Jurkat, Clone E6-1 (cell line): Measurements from ENCODE around the gene PLA2G4B.

Experiments used
- DNase-seq: peaks from one replicate; pipeline ENCODE4 v3.0.0-alpha.2; 2011; ENCODE audit warnings: low read depth, low spot score
- H3K4me3 ChIP-seq: 2 replicates; pipeline ENCODE4 v1.5.1; 2011; ENCODE audit warnings: mild to moderate bottlenecking, low read length, control low read depth, moderate library complexity

The PLA2G4B gene

DNA sequence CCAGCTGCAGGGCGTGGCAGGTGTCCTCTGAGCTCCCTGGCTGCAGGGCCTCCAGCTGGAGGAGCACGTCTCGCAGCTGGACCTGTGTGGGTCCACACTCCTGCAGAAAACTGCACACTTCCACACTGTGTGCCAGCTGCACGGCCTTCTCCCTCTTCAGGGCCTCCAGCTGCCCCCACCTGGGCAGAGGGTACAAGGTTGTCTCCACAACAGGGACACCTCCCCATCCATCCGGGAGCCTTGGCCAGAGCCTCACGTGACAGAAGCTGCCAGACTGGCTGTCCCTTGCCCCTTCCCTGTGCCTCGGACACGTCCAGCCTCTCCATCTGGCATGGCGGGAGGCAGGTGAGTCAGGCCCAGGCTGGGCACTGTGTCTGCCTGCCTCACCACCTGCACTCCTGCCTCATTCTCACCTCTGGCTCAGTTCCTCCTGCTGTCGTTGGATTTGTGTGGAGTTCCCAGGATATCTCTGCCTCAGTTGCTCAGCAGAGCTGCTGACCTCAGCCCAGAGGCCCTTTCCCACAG, 40.7 kb downstream of the PLA2G4B start:
- H3K4me3 ChIP-seq, result no peak overlapping the region
- DNase-seq, result no peak

DNA sequence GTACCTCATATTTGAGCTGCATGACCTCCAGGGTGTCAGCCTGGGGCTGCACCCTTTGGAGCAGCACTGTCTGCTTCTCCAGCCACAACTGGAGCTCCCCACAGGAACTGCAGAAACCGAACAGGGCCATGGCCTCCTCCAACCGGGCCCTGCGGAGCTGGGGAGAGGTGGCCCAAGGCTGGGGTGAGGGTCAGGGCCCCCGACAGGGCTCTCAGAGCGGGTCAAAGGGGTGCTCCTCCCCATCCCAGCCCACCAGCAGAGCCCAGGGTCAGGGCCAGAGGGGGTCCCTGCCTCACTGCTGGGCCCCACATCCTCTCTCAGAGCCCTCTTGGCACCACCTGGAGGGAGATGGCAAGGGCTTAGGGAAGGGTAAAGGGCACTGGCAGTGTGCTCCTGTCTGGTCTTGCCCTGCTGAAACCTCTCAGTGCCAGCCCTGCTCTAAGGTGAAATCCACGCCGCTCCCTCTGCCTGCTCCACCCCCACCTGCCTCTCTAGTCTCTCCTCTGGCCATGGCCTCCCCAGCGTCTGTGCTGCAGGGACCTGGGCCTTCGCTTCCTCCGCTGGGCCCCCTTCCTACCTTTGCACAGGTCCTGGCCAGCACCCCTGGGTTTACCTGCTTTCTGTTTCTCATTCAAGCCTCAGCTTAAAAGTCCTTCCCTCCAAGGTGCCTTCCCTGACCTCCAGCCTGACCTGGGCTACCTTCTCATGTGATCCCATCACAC, 41.7 kb downstream of the PLA2G4B start:
- DNase-seq, result no peak
- no peak overlapping the region for H3K4me3 ChIP-seq

DNA sequence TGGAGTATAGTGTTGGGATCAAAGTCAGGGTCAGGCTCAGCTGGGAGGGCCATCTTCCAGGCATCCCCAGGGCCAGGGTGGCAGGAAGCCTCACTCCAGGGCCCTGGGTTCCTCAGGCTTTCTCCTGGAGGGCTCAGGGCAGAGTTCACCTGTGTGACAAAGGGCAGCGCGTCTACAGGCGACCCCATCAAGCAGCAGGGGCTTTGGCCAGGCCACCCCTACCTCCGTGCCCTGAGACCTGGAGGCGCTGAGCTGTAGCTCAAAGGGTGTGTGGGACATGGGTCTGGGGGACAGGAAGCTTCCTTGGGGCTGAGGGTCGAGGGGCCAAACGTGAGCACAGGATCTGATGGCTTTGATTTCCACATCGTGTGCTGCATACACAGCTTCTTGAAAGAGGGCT, 42.4 kb downstream of the PLA2G4B start:
- no peak overlapping the region for H3K4me3 ChIP-seq
- no peak for DNase-seq

DNA sequence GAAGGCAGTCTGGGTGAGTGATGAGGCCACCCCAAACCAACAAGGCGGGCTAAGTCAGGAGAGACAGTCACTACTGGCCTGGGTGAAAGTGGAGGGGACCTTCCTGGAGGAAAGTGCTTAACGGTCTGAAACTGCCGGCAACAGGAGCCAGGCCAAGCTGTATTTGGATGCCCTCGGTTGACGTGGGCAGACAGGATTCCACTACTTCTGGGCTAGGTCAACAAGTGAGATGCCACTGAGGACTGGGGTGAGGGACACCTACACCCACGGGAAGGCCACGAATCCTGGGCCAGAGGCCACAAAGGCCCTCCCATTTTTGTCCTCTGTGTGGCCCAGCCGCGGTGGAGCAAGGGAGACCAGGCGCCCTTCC, 42.9 kb downstream of the PLA2G4B start:
- no peak for DNase-seq
- no peak overlapping the region for H3K4me3 ChIP-seq

DNA sequence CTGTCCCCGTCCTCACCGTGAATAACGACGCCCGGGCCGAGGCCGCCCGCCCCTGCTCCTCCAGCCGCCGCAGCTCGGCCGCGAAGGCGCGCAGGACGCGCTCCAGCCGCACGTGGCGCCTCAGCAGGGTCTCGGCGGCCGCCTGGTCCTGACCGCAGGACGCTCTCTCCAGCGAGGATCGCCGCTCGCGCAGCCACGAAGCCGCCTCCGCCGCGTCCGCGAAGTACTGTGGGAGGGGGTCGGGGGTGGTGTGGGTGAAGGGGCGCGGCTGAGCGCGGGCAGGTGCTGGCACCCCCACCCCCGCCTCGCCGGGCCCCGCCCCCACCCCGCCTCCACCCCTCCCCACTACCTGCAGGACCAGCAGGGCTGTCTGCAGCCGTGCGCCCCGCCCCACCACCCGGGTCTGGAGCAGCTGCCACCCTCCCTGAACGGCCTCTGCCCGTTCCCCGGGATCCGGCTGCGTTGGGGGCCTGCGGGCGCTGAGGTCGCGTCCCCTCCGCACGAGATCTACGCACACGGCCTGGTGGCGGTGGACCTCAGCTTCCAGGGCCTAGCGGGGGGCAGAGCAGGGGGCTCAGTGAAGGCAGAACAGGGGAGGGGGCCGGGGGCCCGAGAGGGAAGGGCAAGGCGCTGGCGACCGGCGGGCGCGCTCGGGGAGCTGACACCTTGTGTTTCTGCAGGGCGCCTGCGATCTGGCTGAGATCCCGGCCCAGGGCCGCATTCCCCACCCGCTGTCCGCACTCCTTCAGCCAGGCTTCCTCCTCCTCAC, 43.5 kb downstream of the PLA2G4B start:
- DNase-seq, result no peak
- H3K4me3 ChIP-seq, result no peak overlapping the region

DNA sequence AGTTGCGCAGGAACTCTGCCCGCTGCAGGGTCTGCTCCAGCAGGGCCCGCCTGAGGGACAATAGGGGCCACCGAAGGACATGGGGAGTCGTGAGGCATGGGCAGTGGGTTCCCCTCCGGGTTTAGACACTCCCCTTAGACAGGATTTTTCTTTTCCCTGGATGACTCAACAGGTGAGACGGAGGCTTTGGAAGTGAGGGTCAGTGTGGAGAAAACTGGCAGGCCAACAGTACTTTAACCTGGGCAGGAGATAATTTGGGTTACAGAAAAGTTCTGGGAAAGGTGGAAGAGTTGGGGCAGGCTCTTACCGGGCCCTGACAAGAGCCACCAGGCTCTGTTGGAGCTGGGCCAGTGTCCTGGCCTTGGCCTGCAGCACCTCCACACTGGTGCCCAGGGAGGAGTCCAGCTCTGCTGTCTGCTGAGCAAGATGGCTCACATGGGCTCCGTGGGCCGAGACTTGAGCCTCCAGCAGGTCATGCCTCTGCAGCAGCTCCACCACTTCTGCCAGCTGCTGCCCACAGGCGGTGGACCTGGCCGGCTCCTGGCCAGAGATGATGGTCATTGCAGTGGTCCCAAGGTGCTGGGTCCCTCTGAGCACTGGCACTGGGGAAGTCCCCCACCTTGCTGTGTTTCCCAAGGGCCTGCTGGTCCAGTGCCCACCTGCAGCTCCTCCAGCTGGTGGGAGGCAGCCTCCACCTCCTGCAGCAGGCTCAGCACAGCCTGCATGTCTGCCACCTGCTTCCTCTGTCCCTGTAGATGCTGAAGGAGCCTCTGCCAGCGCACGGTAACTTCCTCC, 44.2 kb downstream of the PLA2G4B start:
- DNase-seq, result peak; percentile 12
- H3K4me3 ChIP-seq, result no peak overlapping the region

DNA sequence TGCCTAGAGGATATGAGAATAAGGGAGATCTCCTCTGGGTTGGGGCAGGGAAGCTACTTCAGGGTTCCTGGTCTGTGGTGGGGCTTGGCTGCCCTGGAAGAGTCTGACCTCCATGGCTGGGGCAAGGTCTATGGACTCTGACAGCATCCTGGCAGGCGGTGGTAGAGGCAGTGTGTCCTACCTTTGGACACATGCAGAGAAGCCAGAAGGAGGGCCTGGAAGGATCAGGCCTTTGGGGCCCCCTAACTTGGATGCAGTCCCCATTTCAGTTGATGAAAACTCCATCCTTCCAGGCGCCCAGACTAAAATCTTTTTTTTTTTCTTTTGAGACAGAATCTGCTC, 44.8 kb downstream of the PLA2G4B start:
- DNase-seq, result no peak
- H3K4me3 ChIP-seq, result no peak overlapping the region

DNA sequence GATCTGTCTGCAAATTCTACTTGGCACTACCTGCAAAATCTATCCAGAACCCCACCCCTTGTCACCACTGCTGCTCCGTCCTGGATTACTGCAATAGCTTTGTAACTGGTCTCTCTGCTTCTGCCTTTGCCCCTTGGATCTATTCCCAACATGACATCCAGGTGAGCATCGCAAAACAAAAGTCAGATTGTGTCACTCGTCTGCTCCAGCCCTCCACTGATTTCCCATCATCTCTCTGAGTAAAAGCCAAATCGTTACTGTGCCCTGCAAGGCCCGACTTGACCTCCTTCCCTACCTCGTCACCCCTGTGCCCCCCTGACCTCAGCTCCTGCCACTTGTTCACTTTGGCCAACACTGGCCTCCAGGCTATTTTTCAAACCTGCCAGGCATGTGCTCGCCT, 45.8 kb downstream of the PLA2G4B start:
- no peak for DNase-seq
- H3K4me3 ChIP-seq, result no peak overlapping the region

DNA sequence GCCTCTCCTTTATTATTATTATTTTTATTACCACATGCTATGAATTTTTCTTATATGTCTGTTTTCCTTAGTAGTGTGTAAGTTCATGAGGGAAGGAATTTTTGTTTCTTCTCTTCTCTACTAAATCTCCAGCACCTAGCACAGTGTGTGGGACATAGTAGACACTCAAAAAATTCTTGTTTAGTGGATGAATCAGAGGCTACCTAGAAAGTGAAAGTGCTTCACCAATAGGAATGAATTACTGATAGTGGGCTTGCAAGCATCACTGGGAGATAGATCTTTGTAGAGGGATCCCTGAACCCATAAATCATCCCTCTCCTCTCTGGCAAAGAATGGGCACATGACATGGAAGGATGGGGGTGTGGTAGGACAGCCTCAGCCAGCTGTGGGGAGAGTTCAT, 46.7 kb downstream of the PLA2G4B start:
- no peak overlapping the region for H3K4me3 ChIP-seq
- no peak for DNase-seq

DNA sequence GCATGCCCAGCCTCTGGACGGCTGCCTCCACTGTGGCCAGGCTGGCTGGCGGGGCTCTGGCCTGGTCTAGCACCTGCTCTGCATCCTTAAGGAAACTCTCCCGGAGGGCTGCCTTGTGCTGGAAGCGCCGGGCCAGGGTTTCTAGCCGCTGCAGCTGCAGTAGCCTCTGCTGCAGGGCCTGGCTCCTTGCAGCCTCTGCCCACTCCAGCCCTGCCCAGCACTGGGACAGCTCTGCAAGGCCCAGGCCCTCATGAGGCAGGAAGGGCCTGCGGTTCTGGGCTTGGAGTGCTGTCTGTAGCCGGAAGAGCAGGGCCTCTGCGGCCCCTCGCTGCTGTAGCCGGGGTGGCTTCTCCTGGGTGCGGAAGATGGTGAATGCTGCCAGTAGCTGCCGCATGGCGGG, 47.2 kb downstream of the PLA2G4B start:
- no peak overlapping the region for H3K4me3 ChIP-seq
- no peak for DNase-seq

DNA sequence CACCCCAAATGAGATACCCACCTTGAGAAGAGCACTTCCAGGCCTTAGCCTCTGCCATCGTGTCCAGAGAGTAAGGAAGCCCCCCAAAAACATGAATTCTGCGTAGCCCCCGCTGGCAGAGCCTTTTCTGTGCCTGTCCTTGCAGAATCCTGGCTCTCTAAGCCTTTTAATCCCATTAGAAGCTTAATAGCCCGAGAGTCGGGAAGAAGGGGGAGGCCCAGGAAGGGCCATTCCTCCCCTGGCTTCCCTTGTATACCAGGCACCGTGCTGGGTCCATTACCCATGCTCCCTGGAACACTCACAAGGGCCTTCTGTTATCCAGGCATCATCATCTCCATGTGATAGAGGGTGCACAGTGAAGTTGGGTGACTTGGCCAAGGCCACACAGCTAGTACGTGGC, 48.1 kb downstream of the PLA2G4B start:
- DNase-seq, result no peak
- H3K4me3 ChIP-seq, result no peak overlapping the region

DNA sequence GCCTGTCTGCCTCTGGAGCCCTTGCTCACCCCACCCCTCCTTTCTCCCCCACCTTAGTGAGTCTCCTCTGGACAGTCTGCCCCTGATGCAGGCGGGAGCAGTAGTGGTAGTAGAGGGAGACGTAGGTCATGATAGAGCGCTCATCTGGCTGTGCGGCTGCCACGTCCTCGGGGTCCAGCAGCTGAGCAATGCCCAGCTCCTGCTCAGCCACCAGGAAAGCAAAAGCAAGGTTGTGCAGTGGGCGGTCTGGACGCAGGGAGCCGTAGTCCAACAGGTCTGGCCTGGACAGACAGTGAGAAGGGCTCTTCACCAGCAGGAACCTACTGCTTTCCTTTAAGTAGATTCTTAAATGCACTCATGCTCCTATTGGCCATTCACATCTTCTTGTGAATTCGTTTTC, 48.5 kb downstream of the PLA2G4B start:
- no peak for DNase-seq
- no peak overlapping the region for H3K4me3 ChIP-seq

DNA sequence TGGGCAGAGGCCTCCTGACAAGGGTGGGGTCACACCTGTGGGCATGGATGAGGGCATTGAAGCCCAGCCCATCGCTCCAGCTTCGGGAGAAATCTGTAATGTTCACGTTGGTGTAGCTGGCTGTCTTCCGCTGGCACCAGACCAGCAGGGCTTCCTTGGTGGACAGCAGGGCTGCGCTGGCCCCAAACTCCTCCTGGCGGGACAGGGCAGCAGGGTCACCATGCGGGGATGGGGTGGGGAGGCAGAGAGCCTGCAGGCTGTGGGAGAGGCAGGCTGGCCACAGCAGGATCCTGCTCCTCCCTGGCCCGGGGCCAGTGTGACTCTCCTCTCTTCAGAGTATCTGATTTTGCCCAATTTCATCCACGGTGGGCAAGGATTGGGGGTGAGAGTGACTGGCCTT, 49.2 kb downstream of the PLA2G4B start:
- H3K4me3 ChIP-seq, result no peak overlapping the region
- no peak for DNase-seq

DNA sequence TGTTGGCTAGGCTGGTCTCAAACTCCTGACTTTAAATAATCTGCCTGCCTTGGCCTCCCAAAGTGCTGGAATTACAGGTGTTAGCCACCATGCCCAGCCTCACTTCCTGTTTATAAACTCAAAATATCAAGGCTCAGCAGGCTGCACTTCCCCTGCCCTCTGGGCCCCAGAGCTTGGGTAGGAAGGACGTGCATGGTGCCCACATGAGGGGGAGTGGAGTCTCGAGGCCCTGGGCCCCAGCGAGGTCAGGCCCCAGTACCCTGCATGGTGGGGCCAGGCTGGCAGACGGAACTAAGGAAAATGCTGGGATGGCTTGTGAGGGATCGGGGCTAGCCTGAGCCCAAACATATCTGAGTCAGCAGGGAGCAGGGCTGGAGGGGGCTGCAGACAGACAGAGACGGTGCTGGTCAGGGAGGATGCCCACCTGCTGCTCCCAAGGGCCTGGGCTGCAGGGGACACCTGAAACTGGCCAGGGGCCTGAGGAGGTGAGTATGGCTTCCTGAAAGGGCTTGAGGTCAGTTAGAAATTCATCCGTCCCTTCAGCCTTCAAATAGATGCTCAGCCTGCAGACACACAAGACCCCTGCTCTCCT, 50.1 kb downstream of the PLA2G4B start:
- no peak for DNase-seq
- no peak overlapping the region for H3K4me3 ChIP-seq

DNA sequence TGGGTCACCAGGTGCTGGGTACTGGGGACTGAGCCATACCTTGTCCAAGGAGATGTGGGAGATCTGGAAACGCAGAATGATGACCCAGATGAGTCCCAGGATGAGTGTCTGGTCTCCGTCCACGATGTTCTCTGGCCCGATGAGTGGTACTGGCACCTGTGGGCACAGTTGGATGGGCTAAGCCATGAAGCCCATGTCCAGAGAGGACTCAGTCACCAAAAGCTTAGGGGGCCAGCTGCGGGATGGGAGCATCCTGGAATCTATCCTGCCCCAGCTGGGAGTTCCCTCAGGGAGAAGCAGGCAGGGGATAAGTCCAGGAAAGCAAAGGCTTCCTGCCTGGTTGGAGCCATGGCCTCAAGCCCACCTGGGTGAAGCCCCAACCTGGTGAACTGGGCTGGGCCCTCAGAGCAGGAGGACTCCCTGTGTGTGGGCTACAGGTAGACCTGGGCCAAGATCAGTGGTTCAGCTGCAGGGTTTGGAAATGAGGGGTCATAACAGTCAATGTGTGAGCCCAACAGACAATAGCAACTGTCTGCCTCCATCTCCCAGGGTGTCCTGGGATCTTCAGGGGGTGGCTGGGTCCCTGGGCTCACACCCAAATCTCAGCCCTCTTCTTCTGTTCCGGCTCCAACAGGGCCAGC, 51.5 kb downstream of the PLA2G4B start:
- no peak overlapping the region for H3K4me3 ChIP-seq
- DNase-seq, result no peak

DNA sequence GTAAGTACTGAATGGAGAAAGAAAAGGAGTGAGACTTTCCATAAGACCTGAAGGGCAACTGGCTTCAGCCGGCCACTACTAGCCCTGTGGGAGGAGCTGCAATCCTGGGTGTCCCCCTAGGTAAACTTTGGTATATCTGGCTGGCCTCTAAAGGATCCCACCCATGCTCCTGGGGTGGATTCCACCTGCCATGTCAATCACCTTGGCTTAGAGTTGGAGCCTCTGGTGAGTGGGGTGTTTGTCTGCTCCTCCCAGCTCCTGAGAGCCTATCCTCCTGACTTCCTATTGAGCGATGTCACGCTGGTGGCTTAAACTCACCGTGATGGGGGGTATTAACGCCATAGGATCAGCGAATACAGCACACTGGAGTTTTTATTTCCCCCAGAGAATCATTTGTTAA, 52.6 kb downstream of the PLA2G4B start:
- DNase-seq, result no peak
- no peak overlapping the region for H3K4me3 ChIP-seq

DNA sequence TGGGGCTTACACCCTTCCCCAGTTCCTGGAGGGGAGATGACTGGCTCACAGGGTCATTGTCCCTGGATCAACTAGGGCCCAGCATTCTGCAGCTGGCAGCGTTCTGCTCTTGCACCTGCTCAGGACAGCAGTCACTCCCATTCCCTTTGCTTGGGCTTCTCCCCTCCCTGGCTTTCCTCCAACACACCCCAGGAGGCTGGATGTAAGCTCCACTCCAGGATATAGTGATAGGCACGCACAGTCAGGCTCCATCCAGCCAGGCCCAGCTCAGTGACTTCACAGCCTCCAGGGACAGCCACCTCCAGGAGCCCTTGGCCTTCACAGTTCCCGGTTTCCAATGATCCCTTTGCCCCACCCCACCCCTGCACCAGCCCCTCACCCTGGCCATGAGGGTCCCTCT, 53.3 kb downstream of the PLA2G4B start:
- H3K4me3 ChIP-seq, result no peak overlapping the region
- DNase-seq, result no peak

DNA sequence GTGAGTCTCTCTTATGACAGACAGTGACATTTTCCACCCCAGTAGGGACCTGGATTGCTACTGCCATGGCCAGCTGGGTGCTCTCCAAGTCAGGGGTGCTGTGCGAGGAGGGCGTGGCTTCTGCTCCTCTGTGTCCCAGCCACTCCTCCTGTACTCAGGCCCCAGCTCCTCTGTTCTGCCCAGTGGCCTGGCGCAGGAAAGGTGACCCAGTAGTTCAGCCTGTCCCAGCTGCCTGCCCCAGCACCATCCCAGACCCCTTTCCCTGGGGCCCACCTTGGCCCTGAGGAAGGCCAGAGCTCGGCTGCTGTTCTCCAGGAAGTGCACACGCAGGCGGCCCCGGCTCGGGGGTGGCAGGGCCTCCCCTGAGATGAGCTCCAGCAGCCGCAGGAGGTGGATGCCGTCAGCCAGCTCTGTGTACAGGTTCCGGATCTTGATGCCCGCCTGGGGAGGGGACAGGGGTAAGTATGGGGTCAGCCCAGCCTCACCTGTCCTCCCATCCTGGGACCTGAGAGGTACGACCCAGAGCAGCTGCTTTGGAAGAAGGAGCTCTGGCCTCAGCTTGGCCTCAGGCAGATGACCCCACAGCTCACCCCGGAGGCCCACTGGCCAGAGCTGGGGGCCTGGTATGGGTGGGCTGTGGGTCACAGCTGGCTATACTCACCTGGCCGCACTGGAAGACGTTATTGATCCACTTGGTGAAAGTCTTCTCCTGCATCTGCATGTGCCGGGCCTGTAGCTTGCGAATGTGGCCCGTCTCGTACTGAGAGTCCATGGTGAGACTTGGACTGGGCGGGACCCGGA, 54.2 kb downstream of the PLA2G4B start:
- no peak overlapping the region for H3K4me3 ChIP-seq
- no peak for DNase-seq
